Stimulated activated CD8-positive, alpha-beta memory T cell treated with anti-CD3 and anti-CD28 coated beads, Interleukin-4, amount 100 ng/mL, for 1 hour (primary cell): ENCODE data around the gene MDC1.
A peak's percentile ranks its signal among the peaks of the same experiment; 100 is the strongest.
"Not testable (repeated sequence)": the region's sequence is repeated elsewhere in the genome, so short reads cannot be mapped to it uniquely, and the experiment has no call there.

ENCODE experiments used
- DNase-seq, 2 donors: peaks; one replicate each; pipeline ENCODE4 v3.0.0-alpha.2; 2020; ENCODE audit warnings: low read depth in 2 of 2, low spot score in 1 of 2

Gene MDC1

GRCh38 chr6:30724906-30725667 is 8.0 kb upstream of the MDC1 start:
- DNase-seq = no peak

DNA sequence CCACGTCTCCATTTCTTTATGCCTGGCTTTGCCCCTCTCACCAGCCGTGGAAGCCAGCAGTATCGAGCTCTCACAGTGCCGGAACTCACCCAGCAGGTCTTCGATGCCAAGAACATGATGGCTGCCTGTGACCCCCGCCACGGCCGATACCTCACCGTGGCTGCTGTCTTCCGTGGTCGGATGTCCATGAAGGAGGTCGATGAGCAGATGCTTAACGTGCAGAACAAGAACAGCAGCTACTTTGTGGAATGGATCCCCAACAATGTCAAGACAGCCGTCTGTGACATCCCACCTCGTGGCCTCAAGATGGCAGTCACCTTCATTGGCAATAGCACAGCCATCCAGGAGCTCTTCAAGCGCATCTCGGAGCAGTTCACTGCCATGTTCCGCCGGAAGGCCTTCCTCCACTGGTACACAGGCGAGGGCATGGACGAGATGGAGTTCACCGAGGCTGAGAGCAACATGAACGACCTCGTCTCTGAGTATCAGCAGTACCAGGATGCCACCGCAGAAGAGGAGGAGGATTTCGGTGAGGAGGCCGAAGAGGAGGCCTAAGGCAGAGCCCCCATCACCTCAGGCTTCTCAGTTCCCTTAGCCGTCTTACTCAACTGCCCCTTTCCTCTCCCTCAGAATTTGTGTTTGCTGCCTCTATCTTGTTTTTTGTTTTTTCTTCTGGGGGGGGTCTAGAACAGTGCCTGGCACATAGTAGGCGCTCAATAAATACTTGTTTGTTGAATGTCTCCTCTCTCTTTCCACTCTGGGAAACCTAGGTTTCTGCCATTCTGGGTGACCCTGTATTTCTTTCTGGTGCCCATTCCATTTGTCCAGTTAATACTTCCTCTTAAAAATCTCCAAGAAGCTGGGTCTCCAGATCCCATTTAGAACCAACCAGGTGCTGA is 7.0 kb upstream of the MDC1 start:
- not testable (repeated sequence) for DNase-seq

- DNase-seq = not testable (repeated sequence)
Measured at GRCh38 chr6:30723159-30723842, 6.2 kb upstream of the MDC1 start.

GRCh38 chr6:30722280-30723112 is 5.4 kb upstream of the MDC1 start:
- peak; percentile 80 to 83 for DNase-seq

DNA sequence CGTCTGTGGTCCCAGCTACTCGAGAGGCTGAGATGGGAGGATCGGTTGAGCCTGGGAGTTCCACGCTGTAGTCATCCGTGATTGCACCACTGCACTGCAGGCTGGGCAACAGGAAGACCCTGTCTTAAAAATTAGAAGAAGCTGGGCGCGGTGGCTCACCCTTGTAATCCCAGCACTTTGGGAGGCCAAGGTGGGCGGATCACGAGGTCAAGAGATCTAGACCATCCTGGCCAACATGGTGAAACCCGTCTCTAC is 4.9 kb upstream of the MDC1 start:
- not testable (repeated sequence) for DNase-seq

DNA sequence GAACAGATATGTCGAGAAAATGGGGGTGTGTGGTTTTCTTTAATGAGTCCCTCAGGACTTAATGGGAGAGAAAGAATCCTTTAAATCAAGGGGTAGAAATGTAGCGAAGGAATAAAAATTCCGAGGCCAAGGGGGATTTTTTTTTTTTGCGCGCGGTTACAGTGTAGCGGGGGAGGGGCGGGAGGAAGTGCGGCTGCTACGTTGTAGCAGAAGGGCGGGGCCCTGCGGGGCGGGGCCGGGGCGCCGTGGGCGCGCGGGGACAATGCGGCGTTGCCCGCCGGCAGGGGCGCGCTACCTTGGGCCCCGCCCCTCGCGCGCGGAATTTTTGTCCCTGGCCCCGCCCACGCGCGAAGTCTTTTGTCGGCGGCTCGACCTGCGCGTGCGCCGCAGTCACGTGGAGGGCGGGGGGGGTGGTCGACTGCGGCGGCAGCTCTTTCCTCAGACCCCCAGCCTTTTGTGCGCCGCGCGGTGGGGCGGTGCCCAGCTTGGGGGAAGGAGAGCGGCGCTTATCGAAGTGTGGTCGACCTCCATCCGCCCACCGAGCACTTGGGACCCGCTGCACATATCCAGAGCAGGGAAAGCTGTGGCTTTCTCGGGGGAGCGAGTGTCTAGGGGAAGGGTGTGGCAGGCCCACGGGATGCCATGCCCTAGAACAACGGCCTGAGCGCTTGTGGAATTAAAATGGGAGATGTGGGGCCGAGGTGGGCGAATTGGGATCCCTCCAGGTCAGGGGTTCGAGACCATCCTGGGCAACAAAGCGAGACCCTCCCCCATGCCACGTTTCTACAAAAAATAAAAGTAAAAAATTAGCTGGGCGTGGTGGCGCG is 4.3 kb upstream of the MDC1 start:
- DNase-seq = peak; percentile 90 to 91

- no peak for DNase-seq
Measured at GRCh38 chr6:30720738-30721197, 3.7 kb upstream of the MDC1 start.

DNA sequence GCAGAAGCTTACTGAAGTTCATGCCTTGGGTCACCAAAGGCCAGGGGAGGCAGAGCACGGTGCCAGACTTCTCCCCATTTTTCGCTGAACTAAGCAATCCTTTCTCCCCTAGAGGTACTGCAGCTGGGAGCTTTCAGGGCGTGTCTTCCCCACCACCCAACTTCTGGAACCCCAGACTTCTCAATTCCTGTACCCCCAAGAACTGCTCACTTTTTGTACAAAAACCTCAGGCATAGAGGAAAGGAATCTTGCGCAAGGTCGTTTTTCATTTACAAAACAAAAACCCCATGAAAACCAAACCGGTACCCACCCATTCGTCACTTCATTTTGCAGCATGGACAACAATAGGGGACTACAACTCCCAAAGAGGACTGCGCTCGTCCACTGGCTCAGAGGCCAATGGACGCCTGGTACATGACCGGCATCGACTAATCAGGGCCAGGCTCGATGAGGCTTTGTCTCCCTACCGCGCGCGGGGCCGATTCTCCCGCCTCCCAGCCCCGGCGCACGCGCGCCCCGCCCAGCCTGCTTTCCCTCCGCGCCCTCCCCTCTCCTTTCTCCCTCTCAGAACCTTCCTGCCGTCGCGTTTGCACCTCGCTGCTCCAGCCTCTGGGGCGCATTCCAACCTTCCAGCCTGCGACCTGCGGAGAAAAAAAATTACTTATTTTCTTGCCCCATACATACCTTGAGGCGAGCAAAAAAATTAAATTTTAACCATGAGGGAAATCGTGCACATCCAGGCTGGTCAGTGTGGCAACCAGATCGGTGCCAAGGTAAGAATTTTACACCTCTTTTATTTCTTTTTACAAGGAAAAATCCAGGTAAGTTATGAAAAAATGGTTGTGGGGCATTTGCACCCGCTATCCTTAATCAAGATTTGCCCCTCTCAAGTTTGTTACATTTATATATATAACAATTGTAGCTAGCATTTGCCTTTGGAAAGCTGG is 3.0 kb upstream of the MDC1 start, which contains the start of gene TUBB:
Gene TUBB (plus strand): TSS at position 562 of the 947 bp plus-strand sequence. CDS start 155 bp downstream, at position 717.
- peak; percentile 76 to 90 for DNase-seq

DNA sequence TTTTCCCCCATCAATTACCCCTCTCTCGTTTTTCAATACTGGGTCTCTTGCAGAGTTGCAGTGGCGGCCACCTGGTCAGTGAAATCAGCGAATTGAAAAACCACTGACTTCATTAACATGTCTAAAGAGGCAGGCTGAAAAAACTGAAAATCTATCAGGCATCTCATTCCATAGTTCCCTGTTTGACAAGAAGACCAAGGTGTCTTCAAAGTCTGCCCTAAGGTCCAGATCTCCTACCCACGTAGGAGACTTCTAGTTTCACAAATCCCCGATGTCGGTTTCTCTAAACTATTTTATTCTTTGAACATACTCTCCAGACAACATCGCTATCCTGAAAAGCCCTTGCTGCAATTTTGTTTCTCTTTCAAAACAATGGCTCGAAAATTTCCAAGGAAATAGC is 2.3 kb upstream of the MDC1 start:
- DNase-seq = no peak

GRCh38 chr6:30717845-30718720 is 1.0 kb upstream of the MDC1 start:
- not testable (repeated sequence) for DNase-seq

DNA sequence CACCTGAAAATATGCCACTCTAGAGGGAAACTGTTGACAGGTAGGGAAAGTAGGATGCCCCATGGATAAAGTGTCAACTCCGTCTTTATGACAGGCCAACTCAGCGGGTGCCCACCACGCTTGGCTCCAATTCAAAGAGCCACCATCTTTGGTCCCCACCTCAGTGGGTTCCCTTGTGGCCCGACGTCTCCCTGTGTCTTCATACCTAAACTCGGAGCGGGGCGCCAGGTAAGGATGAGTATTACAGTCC is 277 bp downstream of the MDC1 start:
- DNase-seq = no peak

DNA sequence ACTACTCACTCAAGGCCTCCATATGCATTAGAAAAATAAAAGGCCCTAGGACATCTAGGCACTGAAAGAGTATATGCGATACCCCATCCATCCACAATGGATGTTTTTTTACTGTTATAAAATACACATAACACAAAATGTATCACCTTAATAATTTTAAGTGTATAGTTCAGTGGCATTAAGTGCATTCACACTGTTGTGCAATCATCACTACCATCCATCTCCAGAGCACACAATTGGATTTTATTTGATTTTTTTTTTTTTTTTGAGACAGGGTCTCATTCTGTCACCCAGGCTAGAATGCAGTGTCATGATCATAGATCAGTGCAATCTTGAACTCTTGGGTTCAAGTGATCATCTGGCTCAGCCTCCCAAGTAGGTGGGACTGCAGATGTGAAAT is 2.8 kb downstream of the MDC1 start:
- no peak for DNase-seq

DNA sequence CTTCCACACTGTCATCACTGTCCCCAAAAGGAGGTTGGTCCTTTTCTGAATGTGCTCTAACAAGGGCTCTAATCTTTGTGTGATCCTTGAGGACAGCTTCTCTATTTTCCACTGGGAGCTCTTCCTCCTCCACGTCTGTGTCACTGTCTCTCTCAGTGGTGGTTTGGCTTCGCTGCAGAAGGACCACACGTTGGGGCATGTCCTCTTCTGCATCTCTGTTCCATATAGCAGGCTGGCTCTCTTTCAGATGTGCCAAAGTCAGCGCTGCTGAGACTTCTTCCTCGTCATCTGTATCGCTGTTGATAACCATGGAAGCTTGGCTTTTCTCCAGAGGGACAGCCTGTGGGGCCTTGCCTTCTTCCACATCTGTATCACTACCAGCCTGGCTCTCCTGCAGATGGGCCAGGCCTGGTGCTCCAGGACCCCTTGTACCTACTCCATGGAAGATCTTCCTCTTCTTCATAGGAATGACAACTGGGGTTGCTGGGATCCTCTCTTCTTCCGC is 4.6 kb downstream of the MDC1 start:
- DNase-seq = no peak

- DNase-seq = no peak
Measured at GRCh38 chr6:30711758-30712380, 5.2 kb downstream of the MDC1 start.

- DNase-seq = no peak
Measured at GRCh38 chr6:30709101-30709868, 7.8 kb downstream of the MDC1 start.

DNA sequence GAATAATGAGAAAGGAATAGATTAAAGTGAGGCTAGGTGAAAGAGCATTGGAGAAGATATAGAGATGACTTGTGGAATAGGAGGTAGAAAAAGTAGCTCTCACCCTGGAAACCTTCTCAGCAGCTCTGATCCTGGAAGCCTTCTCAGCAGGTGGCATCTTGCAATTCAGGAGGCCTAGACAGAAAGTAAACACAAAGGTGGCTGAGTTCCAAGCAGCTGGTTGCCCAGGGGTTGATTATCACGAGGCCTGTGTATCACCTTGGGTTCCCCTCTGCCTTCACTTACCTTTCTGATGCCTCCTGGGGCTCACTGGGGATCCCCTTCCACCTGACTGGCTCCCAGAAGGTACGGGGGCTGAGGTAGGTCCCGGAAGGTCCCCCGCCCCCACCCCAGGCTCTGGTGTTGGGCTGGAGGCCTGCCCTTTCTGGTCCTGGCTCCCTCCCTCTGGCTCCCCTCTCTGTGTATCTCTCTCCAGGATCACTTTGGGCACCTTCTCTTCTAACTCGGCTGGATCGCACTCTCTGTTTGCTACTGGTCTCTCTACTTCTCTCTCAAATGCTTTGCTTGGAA is 9.7 kb downstream of the MDC1 start:
- no peak for DNase-seq
